Measurements from ENCODE around the gene CD3G. TPM values are rescaled to one million over a fixed set of nuclear protein-coding genes. Genes with fewer than 3 reads are reported as not detected.
A peak's percentile ranks its signal among the peaks of the same experiment; 100 is the strongest.

The CD3G gene
- total and polyA plus RNA-seq, 9 of the 15 experiments (the other 6 are each of a cell fraction or from before 2014, with no cell fraction given): 0.30 to 1.7 (median 0.47) TPM

DNA sequence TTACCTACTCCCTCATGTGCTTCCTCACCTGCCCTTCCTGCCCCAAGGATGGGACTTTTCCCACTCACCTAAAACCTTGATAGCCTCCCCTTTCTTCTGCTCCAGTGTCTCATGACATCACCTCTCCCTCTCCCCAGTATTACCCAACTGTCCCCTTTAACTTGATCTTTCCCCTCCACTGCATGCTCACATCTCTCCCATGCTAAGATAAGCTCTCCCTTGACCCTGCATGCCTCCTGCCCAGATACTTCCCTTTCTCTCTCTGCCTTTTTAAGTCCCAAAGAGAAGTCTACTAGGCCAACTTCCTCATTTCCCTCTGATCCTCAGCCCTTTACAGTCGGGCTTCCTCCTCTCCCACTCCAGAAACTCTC is 24.8 kb upstream of the CD3G start (continued):
- no peak; the same call in 1 of the 2 replicates for TF ChIP-seq CBFA2T2 (conservative IDR thresholded peaks at IDR 0.05)
- no peak for TF ChIP-seq TAF7 (tag; IDR thresholded peaks at IDR 0.05)
- no peak for TF ChIP-seq MAFK (IDR thresholded peaks at IDR 0.05; ENCODE audit: low read length)
- peak; percentile 92 for TF ChIP-seq SPI1 (IDR thresholded peaks at IDR 0.05; ENCODE audit: borderline replicate concordance, low read depth, low read length)
- TF ChIP-seq ARID1B (IDR thresholded peaks at IDR 0.05): peak; percentile 79
- TF ChIP-seq, protein P1, sequence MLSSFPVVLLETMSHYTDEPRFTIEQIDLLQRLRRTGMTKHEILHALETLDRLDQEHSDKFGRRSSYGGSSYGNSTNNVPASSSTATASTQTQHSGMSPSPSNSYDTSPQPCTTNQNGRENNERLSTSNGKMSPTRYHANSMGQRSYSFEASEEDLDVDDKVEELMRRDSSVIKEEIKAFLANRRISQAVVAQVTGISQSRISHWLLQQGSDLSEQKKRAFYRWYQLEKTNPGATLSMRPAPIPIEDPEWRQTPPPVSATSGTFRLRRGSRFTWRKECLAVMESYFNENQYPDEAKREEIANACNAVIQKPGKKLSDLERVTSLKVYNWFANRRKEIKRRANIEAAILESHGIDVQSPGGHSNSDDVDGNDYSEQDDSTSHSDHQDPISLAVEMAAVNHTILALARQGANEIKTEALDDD (IDR thresholded peaks at IDR 0.05): peak; percentile 88
- TF ChIP-seq ZNF699 (CRISPR knock-in tag; IDR thresholded peaks at IDR 0.05; ENCODE audit: insufficient replicate concordance): no peak
- TF ChIP-seq TEAD2 (tag; IDR thresholded peaks at IDR 0.05): no peak
- TF ChIP-seq SUPT5H (IDR thresholded peaks at IDR 0.05): no peak
- TF ChIP-seq FOXJ2 (tag; IDR thresholded peaks at IDR 0.05): peak; percentile 57; the same call in 1 of the 2 replicates
- no peak for TF ChIP-seq ATF1 (CRISPR knock-in tag; IDR thresholded peaks at IDR 0.05)
- TF ChIP-seq ATF1 (tag; IDR thresholded peaks at IDR 0.05): 0 out of 2 replicates have a peak, but pooled peaks have one; percentile 16
- no peak for TF ChIP-seq POLR3A (IDR thresholded peaks at IDR 0.05; ENCODE audit: borderline replicate concordance, extremely low read depth, insufficient read depth, insufficient read length)
- TF ChIP-seq GABPA (tag; conservative IDR thresholded peaks at IDR 0.05; ENCODE audit: low read depth): no peak
- TF ChIP-seq, protein P2, sequence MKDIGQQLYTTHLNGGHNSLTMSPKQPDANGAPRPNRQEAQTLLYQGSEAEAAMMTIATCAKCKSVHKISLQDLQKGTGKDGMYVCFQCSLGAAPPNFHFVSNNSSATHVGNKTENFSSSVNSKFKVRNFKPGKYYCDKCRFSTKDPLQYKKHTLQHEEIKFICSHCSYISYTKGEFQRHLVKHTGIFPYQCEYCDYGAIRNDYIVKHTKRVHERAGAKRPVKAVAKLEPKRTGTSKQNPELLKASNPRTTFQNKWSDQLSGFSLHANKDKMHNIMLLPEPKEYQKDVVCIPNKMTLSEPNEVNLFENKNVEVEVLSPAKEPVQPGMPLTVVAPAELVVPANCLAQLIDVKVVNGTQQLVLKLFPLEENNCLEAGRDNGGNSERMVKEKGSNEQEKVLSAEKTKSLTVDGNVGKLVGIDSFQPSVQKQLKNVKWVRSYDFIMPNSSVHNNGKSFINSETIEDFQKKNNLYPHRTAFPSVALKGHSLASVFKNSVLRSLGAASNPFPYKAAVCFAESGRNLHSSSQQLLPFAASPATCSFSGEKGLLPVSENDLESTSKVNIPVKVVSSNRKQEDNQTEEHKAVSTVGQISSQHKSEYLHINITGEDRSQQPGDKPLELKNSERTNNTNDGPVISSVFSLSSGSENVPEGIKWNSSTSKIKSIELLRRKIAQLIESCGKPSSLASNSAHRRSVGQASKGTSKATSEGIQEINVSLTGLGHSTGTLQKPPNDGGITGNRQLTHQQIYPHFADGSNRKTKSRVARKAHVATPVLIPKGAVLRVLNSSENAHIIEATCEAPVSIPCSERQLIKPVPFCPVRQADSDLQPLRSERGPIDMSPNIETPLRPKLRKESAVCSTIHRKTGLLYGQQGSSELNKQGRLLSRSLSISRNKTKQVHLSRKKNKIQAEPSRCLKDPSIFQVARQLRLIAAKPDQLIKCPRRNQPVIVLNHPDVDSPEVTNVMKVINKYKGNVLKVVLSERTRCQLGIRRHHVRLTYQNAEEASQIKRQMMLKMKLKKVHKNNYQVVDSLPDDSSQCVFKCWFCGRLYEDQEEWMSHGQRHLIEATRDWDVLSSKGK (CRISPR knock-in tag; IDR thresholded peaks at IDR 0.05): no peak
- TF ChIP-seq ZFX (CRISPR knock-in tag; IDR thresholded peaks at IDR 0.05): 0 out of 2 replicates have a peak, but pooled peaks have one; percentile 25
- 0 out of 2 replicates have a peak, but pooled peaks have one; percentile 5 for TF ChIP-seq KLF16 (IDR thresholded peaks at IDR 0.05)
- TF ChIP-seq TRIM24 (IDR thresholded peaks at IDR 0.05): peak in 1 of 2 experiments; percentile 38; a peak in 1 of 4 replicates
- peak; percentile 52; the same call in 1 of the 2 replicates for TF ChIP-seq ELF1 (tag; IDR thresholded peaks at IDR 0.05)
- no peak for TF ChIP-seq SMAD3 (CRISPR knock-in tag; conservative IDR thresholded peaks at IDR 0.05)
- TF ChIP-seq SMARCA5 (IDR thresholded peaks at IDR 0.05): peak; percentile 18; the same call in 1 of the 2 replicates
- no peak for TF ChIP-seq CBX3 (IDR thresholded peaks at IDR 0.05; ENCODE audit: borderline replicate concordance in 1 of 2, low read length in 2 of 2)
- TF ChIP-seq ETV6 (IDR thresholded peaks at IDR 0.05; ENCODE audit: borderline replicate concordance in 1 of 2, low read depth in 2 of 2, low read length in 1 of 2): peak in 1 of 2 experiments; percentile 79; a peak in 2 of 4 replicates
- TF ChIP-seq ETV6 (CRISPR knock-in tag; IDR thresholded peaks at IDR 0.05; ENCODE audit: borderline replicate concordance): no peak
- TF ChIP-seq DMBX1 (CRISPR knock-in tag; IDR thresholded peaks at IDR 0.05; ENCODE audit: borderline replicate concordance): no peak
- no peak for TF ChIP-seq GATAD2A (IDR thresholded peaks at IDR 0.05)
- peak; percentile 46; the same call in 1 of the 2 replicates for TF ChIP-seq NCOR1 (IDR thresholded peaks at IDR 0.05)
- no peak for TF ChIP-seq ZNF785 (CRISPR knock-in tag; IDR thresholded peaks at IDR 0.05)
- TF ChIP-seq PHTF2 (CRISPR knock-in tag; IDR thresholded peaks at IDR 0.05): no peak
- TF ChIP-seq CHD4 (IDR thresholded peaks at IDR 0.05; ENCODE audit: insufficient read depth, insufficient replicate concordance, low read depth, low read length, poor library complexity, severe bottlenecking): no peak
